HG02642 (cell line): ENCODE results near the gene LUZP2.

Experiments used
- ATAC-seq: cut with Tn5 transposase; IDR thresholded peaks from one replicate; pipeline ENCODE4 v1.9.1; 2021; ENCODE audit warnings: mild to moderate bottlenecking; ENCODE audit not compliant: unreplicated experiment, poor library complexity

The LUZP2 gene

GRCh38 chr11:24496736-24497725 lies at the start of gene LUZP2:
LUZP2 (plus strand) TSS chr11:24497053.
- no peak for ATAC-seq

- ATAC-seq, result no peak
Measured at GRCh38 chr11:24453129-24453718, 43.6 kb upstream of the LUZP2 start.

- no peak for ATAC-seq
Measured at GRCh38 chr11:24457985-24458384, 38.9 kb upstream of the LUZP2 start.

GRCh38 chr11:24470431-24470830 lies 26.4 kb upstream of the LUZP2 start:
- no peak for ATAC-seq

- no peak for ATAC-seq
Measured at GRCh38 chr11:24471084-24471483, 25.8 kb upstream of the LUZP2 start.

GRCh38 chr11:24478718-24479117 lies 18.1 kb upstream of the LUZP2 start:
- no peak for ATAC-seq

- no peak for ATAC-seq
Measured at GRCh38 chr11:24489477-24489876, 7.4 kb upstream of the LUZP2 start.

- no peak for ATAC-seq
Measured at GRCh38 chr11:24496386-24496735, 492 bp upstream of the LUZP2 start.

GRCh38 chr11:24497831-24498230 lies 978 bp downstream of the LUZP2 start:
- ATAC-seq, result no peak

- ATAC-seq, result no peak
Measured at GRCh38 chr11:24502425-24502824, 5.6 kb downstream of the LUZP2 start.

- ATAC-seq, result peak; percentile 63
Measured at GRCh38 chr11:24509114-24509513, 12.3 kb downstream of the LUZP2 start.

- ATAC-seq, result no peak
Measured at GRCh38 chr11:24511511-24511910, 14.7 kb downstream of the LUZP2 start.

GRCh38 chr11:24513479-24514218 lies 16.8 kb downstream of the LUZP2 start:
- no peak for ATAC-seq

- peak; percentile 89 for ATAC-seq
Measured at GRCh38 chr11:24514219-24514594, 17.4 kb downstream of the LUZP2 start.

- no peak for ATAC-seq
Measured at GRCh38 chr11:24515632-24516031, 18.8 kb downstream of the LUZP2 start.

- no peak for ATAC-seq
Measured at GRCh38 chr11:24516638-24517037, 19.8 kb downstream of the LUZP2 start.

GRCh38 chr11:24521601-24522000 lies 24.7 kb downstream of the LUZP2 start:
- no peak for ATAC-seq

GRCh38 chr11:24524156-24524555 lies 27.3 kb downstream of the LUZP2 start:
- no peak for ATAC-seq

- ATAC-seq, result no peak
Measured at GRCh38 chr11:24531528-24531927, 34.7 kb downstream of the LUZP2 start.

- no peak for ATAC-seq
Measured at GRCh38 chr11:24543771-24544170, 46.9 kb downstream of the LUZP2 start.

GRCh38 chr11:24556693-24557092 lies 59.8 kb downstream of the LUZP2 start:
- ATAC-seq, result no peak
